Umbilical cord (tissue), 2 donors: Measurements from ENCODE around the gene KRTAP10-9. TPM values are rescaled to one million over a fixed set of nuclear protein-coding genes. Genes with fewer than 3 reads are reported as not detected.
"Not testable (repeated sequence)": the region's sequence is repeated elsewhere in the genome, so short reads cannot be mapped to it uniquely, and the experiment has no call there.

ENCODE experiments used
- DNase-seq: peaks from one replicate; pipeline ENCODE4 v3.0.0-alpha.2; 2015; ENCODE audit warnings: low spot score
- total RNA-seq: library from RNA; depleted of rRNA; stranded (reverse); fragments of >200 nt; gene quantifications from one replicate; pipeline ENCODE4 v1.2.3, GENCODE V29; 2014; ENCODE audit warnings: low replicate concordance; ENCODE audit not compliant: insufficient read depth

Gene KRTAP10-9
- total RNA-seq, 1 donor from 2014 or later = not detected

- DNase-seq = no peak
These were observed 11.9 kb upstream of the KRTAP10-9 start for GRCh38 chr21:44614961-44615391.

- DNase-seq = no peak
These were observed 11.4 kb upstream of the KRTAP10-9 start for GRCh38 chr21:44615466-44615865.

GRCh38 chr21:44615911-44616590, 10.8 kb upstream of the KRTAP10-9 start:
- no peak for DNase-seq

GRCh38 chr21:44616591-44616926, 10.3 kb upstream of the KRTAP10-9 start:
- DNase-seq = no peak

- DNase-seq = no peak
These were observed 9.8 kb upstream of the KRTAP10-9 start for GRCh38 chr21:44617071-44617501.

GRCh38 chr21:44618504-44618903, 8.4 kb upstream of the KRTAP10-9 start:
- DNase-seq = no peak

GRCh38 chr21:44618909-44619308, 8.0 kb upstream of the KRTAP10-9 start:
- DNase-seq = no peak

GRCh38 chr21:44619886-44620285, 7.0 kb upstream of the KRTAP10-9 start:
- no peak for DNase-seq

GRCh38 chr21:44623575-44623974, 3.3 kb upstream of the KRTAP10-9 start:
- no peak for DNase-seq

- DNase-seq = no peak
These were observed 1.1 kb upstream of the KRTAP10-9 start for GRCh38 chr21:44625756-44626155.

- DNase-seq = no peak
These were observed 631 bp upstream of the KRTAP10-9 start for GRCh38 chr21:44626262-44626661.

- DNase-seq = not testable (repeated sequence)
These were observed 409 bp downstream of the KRTAP10-9 start for GRCh38 chr21:44627181-44627822.

- not testable (repeated sequence) for DNase-seq
These were observed 939 bp downstream of the KRTAP10-9 start for GRCh38 chr21:44627831-44628233.

GRCh38 chr21:44628707-44629391, 2.0 kb downstream of the KRTAP10-9 start:
- no peak for DNase-seq

GRCh38 chr21:44630440-44630839, 3.5 kb downstream of the KRTAP10-9 start:
- no peak for DNase-seq

- no peak for DNase-seq
These were observed 5.2 kb downstream of the KRTAP10-9 start for GRCh38 chr21:44632067-44632466.

- DNase-seq = no peak
These were observed 9.5 kb downstream of the KRTAP10-9 start for GRCh38 chr21:44636209-44637017.

- no peak for DNase-seq
These were observed 10.3 kb downstream of the KRTAP10-9 start, which contains the start of gene KRTAP10-10 for GRCh38 chr21:44637018-44637850. KRTAP10-10 (plus strand) TSS chr21:44637356; CDS start chr21:44637418, 62 bp downstream.

- DNase-seq = not testable (repeated sequence)
These were observed 11.0 kb downstream of the KRTAP10-9 start for GRCh38 chr21:44637851-44638348.

- DNase-seq = not testable (repeated sequence)
These were observed 11.8 kb downstream of the KRTAP10-9 start for GRCh38 chr21:44638506-44639330.
